ENCODE measurements around the gene IMP4. TPM values are rescaled to one million over a fixed set of nuclear protein-coding genes. Genes with fewer than 3 reads are reported as not detected.

The IMP4 gene
- total and polyA plus RNA-seq, 2 of the 13 experiments (the other 11 are each of a cell fraction or from before 2014, with no cell fraction given) = 142 to 158 TPM

DNA sequence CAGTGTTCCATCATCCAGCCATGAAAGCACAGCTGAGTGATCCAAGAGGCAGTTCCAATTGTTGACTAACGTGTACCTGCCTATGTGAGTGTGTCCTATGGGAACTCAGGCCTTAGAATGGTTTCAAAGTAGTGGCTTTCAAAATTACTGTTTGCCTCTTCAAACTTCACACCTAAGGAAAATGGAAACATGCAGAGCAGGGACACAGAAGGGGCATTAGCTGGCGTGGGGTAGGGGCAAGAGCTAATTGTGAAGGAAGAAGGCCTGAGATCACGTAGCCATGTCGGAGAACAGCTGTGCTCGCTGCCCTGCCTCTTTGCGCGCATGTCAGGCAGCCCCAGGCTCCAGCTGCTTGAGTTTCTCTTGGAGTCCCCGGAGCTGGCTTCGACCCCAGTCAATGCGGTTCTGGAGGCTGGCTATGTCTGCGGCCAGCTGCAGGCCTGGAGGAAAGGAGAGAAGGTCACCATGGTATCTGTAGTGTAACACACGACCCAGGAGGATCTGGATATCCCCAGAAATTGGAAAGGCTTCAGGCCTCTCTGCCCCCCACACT, 3.8 kb upstream of the IMP4 start:
- ATAC-seq (no peak), DNase-seq (ENCODE audit: low spot score) (no peak), FAIRE-seq (no peak)
- H3K4me1 ChIP-seq (ENCODE audit: insufficient read depth, low read length) = peaks cover 46% of the 10 kb centered on the region
- peaks cover 16% of the 10 kb centered on the region for H3K79me2 ChIP-seq (ENCODE audit: insufficient read depth, low read length)
- no peak overlapping the region for H3K27ac ChIP-seq (ENCODE audit: extremely low read length, insufficient read depth, low read length)
- no peak overlapping the region for H3K9ac ChIP-seq (ENCODE audit: insufficient read depth, low read depth, low read length)
- ChIA-PET CTCF (ENCODE audit: low intra/inter-chr PET ratio, low total read pairs) (no interaction called here), POLR2A (no interaction called here)
- H2AFZ ChIP-seq (ENCODE audit: low read length) = no peak overlapping the region
- no peaks in the 10 kb centered on the region for H4K20me1 ChIP-seq (ENCODE audit: insufficient read depth, low read length)
- TF ChIP-seq ZNF775 (CRISPR knock-in tag; IDR thresholded peaks at IDR 0.05; ENCODE audit: borderline replicate concordance) = no peak
- TF ChIP-seq ZNF468 (CRISPR knock-in tag; IDR thresholded peaks at IDR 0.05) = no peak
- TF ChIP-seq, protein P1, sequence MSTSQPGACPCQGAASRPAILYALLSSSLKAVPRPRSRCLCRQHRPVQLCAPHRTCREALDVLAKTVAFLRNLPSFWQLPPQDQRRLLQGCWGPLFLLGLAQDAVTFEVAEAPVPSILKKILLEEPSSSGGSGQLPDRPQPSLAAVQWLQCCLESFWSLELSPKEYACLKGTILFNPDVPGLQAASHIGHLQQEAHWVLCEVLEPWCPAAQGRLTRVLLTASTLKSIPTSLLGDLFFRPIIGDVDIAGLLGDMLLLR (CRISPR knock-in tag; IDR thresholded peaks at IDR 0.05) = no peak
- no peak for TF ChIP-seq TMF1 (CRISPR knock-in tag; IDR thresholded peaks at IDR 0.05; ENCODE audit: low read depth)
- TF ChIP-seq NFATC3 (CRISPR knock-in tag; IDR thresholded peaks at IDR 0.05) = no peak
- TF ChIP-seq ARHGAP35 (CRISPR knock-in tag; IDR thresholded peaks at IDR 0.05; ENCODE audit: borderline replicate concordance) = no peak
- no peak for TF ChIP-seq MED8 (CRISPR knock-in tag; IDR thresholded peaks at IDR 0.05; ENCODE audit: insufficient replicate concordance)
- TF ChIP-seq, protein P2, sequence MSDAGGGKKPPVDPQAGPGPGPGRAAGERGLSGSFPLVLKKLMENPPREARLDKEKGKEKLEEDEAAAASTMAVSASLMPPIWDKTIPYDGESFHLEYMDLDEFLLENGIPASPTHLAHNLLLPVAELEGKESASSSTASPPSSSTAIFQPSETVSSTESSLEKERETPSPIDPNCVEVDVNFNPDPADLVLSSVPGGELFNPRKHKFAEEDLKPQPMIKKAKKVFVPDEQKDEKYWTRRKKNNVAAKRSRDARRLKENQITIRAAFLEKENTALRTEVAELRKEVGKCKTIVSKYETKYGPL (CRISPR knock-in tag; IDR thresholded peaks at IDR 0.05) = no peak
- TF ChIP-seq ESRRA (CRISPR knock-in tag; IDR thresholded peaks at IDR 0.05; ENCODE audit: low read depth) = no peak
- no peak for TF ChIP-seq ZBTB42 (CRISPR knock-in tag; IDR thresholded peaks at IDR 0.05)
- TF ChIP-seq AGO1 (IDR thresholded peaks at IDR 0.05; ENCODE audit: low read depth, low read length, poor library complexity, severe bottlenecking) = no peak
- no peak for TF ChIP-seq ZMYM3 (CRISPR knock-in tag; IDR thresholded peaks at IDR 0.05)
- no peak for TF ChIP-seq ZNF350 (CRISPR knock-in tag; IDR thresholded peaks at IDR 0.05; ENCODE audit: borderline replicate concordance, low read depth)
- no peak for TF ChIP-seq ZNF7 (CRISPR knock-in tag; IDR thresholded peaks at IDR 0.05)
- TF ChIP-seq, protein P3, sequence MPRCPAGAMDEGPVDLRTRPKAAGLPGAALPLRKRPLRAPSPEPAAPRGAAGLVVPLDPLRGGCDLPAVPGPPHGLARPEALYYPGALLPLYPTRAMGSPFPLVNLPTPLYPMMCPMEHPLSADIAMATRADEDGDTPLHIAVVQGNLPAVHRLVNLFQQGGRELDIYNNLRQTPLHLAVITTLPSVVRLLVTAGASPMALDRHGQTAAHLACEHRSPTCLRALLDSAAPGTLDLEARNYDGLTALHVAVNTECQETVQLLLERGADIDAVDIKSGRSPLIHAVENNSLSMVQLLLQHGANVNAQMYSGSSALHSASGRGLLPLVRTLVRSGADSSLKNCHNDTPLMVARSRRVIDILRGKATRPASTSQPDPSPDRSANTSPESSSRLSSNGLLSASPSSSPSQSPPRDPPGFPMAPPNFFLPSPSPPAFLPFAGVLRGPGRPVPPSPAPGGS (CRISPR knock-in tag; IDR thresholded peaks at IDR 0.05) = no peak
- TF ChIP-seq TCF7L2 (IDR thresholded peaks at IDR 0.05; ENCODE audit: low read depth, low read length) = no peak
- intact Hi-C loops (cut with micrococcal nuclease; ENCODE audit: unreplicated experiment) (no loop called here), in situ Hi-C loops (cut with HindIII; ENCODE audit: extremely low pct_ligation_motif_present, low pct_unique_long_range_greater_than_20kb) (loop anchor here (10.0 kb wide), 2 partner anchors 184 to 404 kb away; no protein-coding TSS in a partner anchor)
- H3K4me3 ChIP-seq (replicated peaks in 1 of 3; ENCODE audit: insufficient read depth in 1 of 3, low read depth in 2 of 3, low read length in 3 of 3) = no peak overlapping the region
- BruUV-seq (replicated peaks) = no TSS peak
- H3K36me3 ChIP-seq (replicated peaks in 1 of 2; ENCODE audit: control insufficient read depth in 1 of 2, insufficient read depth in 2 of 2, low read length in 2 of 2) = peaks cover 0 to 5% of the 10 kb centered on the region in 2 experiments; a peak in 4 of 5 replicates
- H3K4me2 ChIP-seq (ENCODE audit: low read depth, low read length) = no peak overlapping the region
- peaks cover 0 to 12% of the 10 kb centered on the region in 2 experiments; a peak in 2 of 5 replicates for H3K27me3 ChIP-seq (ENCODE audit: control insufficient read depth in 1 of 2, insufficient read depth in 2 of 2, low read length in 2 of 2)
- H3K9me3 ChIP-seq (ENCODE audit: low read length) = no peaks in the 10 kb centered on the region
- WGBS (ENCODE audit: low lambda C conversion rate) = 93% methylated on average over 12 of the region's 12 CpGs
